Progenitor cell of endocrine pancreas (in vitro differentiated cells): Measurements from ENCODE around the gene TRRAP. TPM values are rescaled to one million over a fixed set of nuclear protein-coding genes. Genes with fewer than 3 reads are reported as not detected.

Experiments used
- DNase-seq: peaks from one replicate; pipeline ENCODE4 v3.0.0; 2021; ENCODE audit warnings: low spot score; ENCODE audit not compliant: unreplicated experiment
- H3K27ac Mint-ChIP-seq: 2 replicates; pipeline ENCODE4 v1.8.0; 2021; ENCODE audit warnings: mild to moderate bottlenecking, moderate library complexity, mixed read lengths
- H3K27me3 Mint-ChIP-seq: 2 replicates; pipeline ENCODE4 v1.8.0; 2021; ENCODE audit warnings: mixed read lengths
- H3K36me3 Mint-ChIP-seq: 2 replicates; pipeline ENCODE4 v1.8.0; 2022; ENCODE audit warnings: mixed read lengths; ENCODE audit not compliant: insufficient read depth
- H3K4me1 Mint-ChIP-seq: 2 replicates; pipeline ENCODE4 v1.8.0; 2021; ENCODE audit warnings: low read depth, mixed read lengths
- H3K4me3 Mint-ChIP-seq: 2 replicates; pipeline ENCODE4 v1.8.0; 2021; ENCODE audit warnings: low read depth, mild to moderate bottlenecking, moderate library complexity, mixed read lengths
- H3K9me3 Mint-ChIP-seq: 2 replicates; pipeline ENCODE4 v1.8.0; 2021; ENCODE audit warnings: low read depth, mixed read lengths
- total RNA-seq: library from RNA; stranded (reverse); gene quantifications from 2 replicates; pipeline ENCODE4 v1.2.1, GENCODE V29; 2021
- TF ChIP-seq, protein P1 (sequence below): fragments of 200-600 bp; sonication (generic); IDR thresholded peaks from one replicate; pipeline ENCODE4 v1.5.0; 2021; ENCODE audit warnings: antibody characterized with exemption, mild to moderate bottlenecking; ENCODE audit not compliant: unreplicated experiment

TRRAP gene
- total RNA-seq, 1 donor from 2014 or later, result 75.8 TPM

DNA sequence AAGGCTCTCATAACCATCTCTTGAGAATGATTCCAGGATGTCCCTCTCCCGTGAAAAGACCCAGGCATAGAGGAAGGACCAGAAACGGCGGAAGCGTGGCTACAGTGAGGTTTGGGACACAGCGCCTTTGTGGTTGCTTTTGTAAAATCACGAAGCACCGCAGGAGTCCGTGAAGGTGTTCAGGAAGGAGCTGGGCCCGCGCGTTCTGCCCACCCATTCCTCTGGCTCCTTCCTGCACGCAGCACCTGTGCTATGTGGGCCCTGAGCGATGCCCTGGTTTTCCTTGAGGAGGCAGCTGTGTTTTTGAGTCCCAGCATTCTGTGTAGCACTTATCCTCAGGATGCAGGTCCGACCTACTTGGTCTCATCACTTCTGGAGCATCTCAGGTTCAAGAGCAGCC lies 112.8 kb downstream of the TRRAP start:
- TF ChIP-seq, protein P1, sequence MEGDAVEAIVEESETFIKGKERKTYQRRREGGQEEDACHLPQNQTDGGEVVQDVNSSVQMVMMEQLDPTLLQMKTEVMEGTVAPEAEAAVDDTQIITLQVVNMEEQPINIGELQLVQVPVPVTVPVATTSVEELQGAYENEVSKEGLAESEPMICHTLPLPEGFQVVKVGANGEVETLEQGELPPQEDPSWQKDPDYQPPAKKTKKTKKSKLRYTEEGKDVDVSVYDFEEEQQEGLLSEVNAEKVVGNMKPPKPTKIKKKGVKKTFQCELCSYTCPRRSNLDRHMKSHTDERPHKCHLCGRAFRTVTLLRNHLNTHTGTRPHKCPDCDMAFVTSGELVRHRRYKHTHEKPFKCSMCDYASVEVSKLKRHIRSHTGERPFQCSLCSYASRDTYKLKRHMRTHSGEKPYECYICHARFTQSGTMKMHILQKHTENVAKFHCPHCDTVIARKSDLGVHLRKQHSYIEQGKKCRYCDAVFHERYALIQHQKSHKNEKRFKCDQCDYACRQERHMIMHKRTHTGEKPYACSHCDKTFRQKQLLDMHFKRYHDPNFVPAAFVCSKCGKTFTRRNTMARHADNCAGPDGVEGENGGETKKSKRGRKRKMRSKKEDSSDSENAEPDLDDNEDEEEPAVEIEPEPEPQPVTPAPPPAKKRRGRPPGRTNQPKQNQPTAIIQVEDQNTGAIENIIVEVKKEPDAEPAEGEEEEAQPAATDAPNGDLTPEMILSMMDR, result no peak
- Mint-ChIP-seq H3K36me3 (peaks cover 46% of the 10 kb centered on the region), H3K9me3 (peaks cover 5% of the 10 kb centered on the region), H3K27ac (no peak overlapping the region), H3K4me1 (no peaks in the 10 kb centered on the region), H3K27me3 (no peaks in the 10 kb centered on the region), H3K4me3 (no peak overlapping the region)
- DNase-seq, result no peak

DNA sequence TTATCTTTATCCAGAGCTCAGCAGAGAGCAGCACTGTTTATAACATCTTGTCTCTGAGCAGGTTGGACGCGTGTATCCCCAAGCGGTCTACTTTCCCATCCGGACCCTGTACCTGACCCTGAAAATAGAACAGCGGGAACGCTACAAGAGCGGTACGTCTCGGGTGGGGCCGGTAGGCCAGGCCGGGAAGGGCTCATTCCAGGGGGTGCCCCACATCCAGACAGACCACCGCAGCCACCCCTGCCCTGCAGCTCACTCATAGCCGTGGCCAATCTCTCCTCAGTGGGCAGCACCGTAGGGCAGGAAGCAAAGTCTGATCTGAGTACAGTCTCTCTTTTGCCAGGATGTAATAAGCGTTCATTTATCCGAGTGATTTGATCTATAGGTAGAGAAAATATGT lies 113.7 kb downstream of the TRRAP start:
- Mint-ChIP-seq H3K27ac (no peak overlapping the region), H3K4me3 (no peak overlapping the region), H3K27me3 (no peaks in the 10 kb centered on the region), H3K36me3 (peaks cover 38% of the 10 kb centered on the region), H3K4me1 (no peaks in the 10 kb centered on the region), H3K9me3 (no peaks in the 10 kb centered on the region)
- DNase-seq, result no peak
- TF ChIP-seq, protein P1, result no peak

DNA sequence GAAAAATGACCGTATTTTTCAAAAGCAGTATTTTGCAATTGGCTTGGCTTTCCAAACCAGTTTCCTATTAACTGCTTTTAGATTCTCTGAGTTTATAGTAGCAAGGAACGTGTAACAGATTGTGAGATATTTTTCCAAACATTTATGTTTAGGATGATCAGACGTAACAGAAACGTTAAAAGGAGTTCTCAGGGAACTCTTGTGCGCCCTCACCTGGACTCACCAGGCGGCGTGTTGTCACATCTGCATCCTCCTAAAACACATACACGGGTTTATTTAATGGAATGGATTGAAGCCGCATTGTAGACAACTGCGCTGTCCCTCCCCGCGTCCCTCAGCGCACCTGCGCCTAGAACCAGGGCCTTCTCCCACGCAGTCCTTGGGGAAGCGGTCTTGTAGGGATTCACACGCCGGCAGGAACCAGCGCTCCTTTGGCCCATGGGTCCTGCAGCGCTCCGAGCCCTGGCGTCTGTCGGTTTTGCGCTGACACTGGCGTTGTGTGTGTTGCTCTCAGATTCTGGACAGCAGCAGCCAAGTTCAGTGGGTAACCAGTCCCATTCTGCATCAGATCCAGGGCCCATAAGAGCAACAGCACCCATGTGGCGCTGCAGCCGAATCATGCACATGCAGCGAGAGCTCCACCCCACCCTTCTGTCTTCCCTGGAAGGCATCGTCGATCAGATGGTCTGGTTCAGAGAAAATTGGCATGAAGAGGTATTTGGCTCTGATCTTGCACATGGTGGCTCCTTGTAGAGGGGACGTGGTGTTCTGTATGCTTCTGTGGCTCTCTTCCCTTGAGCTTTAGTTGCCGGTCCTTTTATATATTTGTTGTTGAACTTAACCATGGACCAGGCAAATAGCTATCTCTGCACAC lies 114.9 kb downstream of the TRRAP start:
- Mint-ChIP-seq H3K4me1 (no peaks in the 10 kb centered on the region), H3K27ac (no peak overlapping the region), H3K9me3 (no peaks in the 10 kb centered on the region), H3K4me3 (no peak overlapping the region), H3K27me3 (no peaks in the 10 kb centered on the region), H3K36me3 (peaks cover 29% of the 10 kb centered on the region)
- DNase-seq, result no peak
- TF ChIP-seq, protein P1, result peak; percentile 19

DNA sequence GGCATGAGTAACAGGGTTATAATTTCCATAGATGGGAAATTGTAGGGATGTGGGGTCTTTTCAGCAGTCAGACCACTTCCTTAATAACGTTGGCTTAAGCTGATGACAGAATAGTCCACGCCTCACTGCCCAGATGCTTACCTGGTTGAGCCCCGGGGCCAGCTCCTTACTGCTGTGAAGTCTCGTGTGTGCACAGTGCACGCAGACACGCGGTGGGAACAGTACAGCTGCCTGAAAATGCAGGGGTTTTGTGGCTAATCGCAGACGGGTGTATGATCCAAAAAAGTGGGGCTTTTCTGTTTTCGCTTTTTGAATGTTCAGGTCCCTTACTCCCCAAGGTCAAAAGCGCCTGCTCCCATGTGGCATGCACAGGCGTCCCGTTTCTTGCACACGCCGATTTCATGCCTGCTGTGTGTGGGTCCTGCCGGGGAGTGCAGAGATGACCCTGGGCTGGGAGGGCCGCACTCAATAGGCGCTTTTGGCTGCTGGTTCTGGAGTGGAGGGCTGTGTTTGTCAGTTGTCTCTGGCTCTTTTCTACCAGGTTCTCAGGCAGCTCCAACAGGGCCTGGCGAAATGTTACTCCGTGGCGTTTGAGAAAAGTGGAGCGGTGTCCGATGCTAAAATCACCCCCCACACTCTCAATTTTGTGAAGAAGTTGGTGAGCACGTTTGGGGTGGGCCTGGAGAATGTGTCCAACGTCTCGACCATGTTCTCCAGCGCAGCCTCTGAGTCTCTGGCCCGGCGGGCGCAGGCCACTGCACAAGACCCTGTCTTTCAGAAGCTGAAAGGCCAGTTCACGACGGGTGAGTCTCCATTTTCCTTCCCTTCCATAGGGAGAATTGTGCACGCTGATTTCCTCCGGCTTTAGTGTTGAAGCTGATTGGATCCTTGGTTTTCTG lies 116.0 kb downstream of the TRRAP start:
- H3K4me1 Mint-ChIP-seq, result no peaks in the 10 kb centered on the region
- DNase-seq, result no peak
- H3K36me3 Mint-ChIP-seq, result peaks cover 24% of the 10 kb centered on the region
- no peaks in the 10 kb centered on the region for H3K9me3 Mint-ChIP-seq
- H3K4me3 Mint-ChIP-seq, result no peak overlapping the region
- H3K27me3 Mint-ChIP-seq, result no peaks in the 10 kb centered on the region
- TF ChIP-seq, protein P1, result no peak
- no peak overlapping the region for H3K27ac Mint-ChIP-seq

DNA sequence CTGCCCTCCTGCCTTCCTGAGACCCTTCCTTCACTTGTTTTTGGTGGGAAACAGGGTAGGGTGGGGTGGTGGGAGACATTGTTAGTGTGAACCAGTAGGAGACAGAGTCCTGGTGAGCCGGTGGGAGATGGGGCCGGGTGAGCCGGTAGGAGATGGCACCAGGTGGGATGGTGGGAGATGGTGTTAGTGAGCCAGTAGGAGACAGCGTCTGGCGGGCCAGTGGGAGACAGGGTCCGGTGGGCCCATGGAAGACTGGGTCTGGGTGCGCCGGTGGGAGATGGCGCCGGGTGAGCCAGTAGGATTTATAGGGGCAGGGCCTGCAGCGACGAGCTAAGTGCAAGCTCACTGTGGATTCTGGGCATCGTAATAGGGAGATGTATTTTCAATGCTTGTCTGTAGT lies 116.8 kb downstream of the TRRAP start:
- TF ChIP-seq, protein P1, result no peak
- DNase-seq, result no peak
- Mint-ChIP-seq H3K4me1 (no peaks in the 10 kb centered on the region), H3K4me3 (no peak overlapping the region), H3K27me3 (no peaks in the 10 kb centered on the region), H3K27ac (no peak overlapping the region), H3K9me3 (no peaks in the 10 kb centered on the region), H3K36me3 (peaks cover 20% of the 10 kb centered on the region)
